ENCODE results near the gene PON2.

PON2 gene

GRCh38 chr7:95476904-95477594 is 42.2 kb upstream of the PON2 start:
- peak; percentile 63 for DNase-seq
- Mint-ChIP-seq H3K4me3 (peak overlapping the region; percentile 44), H3K36me3 (ENCODE audit: low read depth) (no peaks in the 10 kb centered on the region), H3K27ac (peak overlapping the region; percentile 97), H3K9me3 (no peaks in the 10 kb centered on the region), H3K4me1 (peaks cover 88% of the 10 kb centered on the region), H3K27me3 (ENCODE audit: low read depth, poor library complexity) (no peaks in the 10 kb centered on the region)
- TF ChIP-seq CTCF (IDR thresholded peaks at IDR 0.05): peak; percentile 79

GRCh38 chr7:95476072-95476847 is 41.4 kb upstream of the PON2 start:
- peak overlapping the region; percentile 44 for H3K4me3 Mint-ChIP-seq
- DNase-seq: peak; percentile 7
- H3K9me3 Mint-ChIP-seq: no peaks in the 10 kb centered on the region
- H3K27ac Mint-ChIP-seq: peak overlapping the region; percentile 97
- no peaks in the 10 kb centered on the region for H3K27me3 Mint-ChIP-seq (ENCODE audit: low read depth, poor library complexity)
- H3K36me3 Mint-ChIP-seq (ENCODE audit: low read depth): no peaks in the 10 kb centered on the region
- peaks cover 88% of the 10 kb centered on the region for H3K4me1 Mint-ChIP-seq
- no peak for TF ChIP-seq CTCF (IDR thresholded peaks at IDR 0.05)

- no peaks in the 10 kb centered on the region for H3K27me3 Mint-ChIP-seq (ENCODE audit: low read depth, poor library complexity)
- peak overlapping the region; percentile 95 for H3K27ac Mint-ChIP-seq
- no peaks in the 10 kb centered on the region for H3K9me3 Mint-ChIP-seq
- peaks cover 84% of the 10 kb centered on the region for H3K4me1 Mint-ChIP-seq
- no peak for TF ChIP-seq CTCF (IDR thresholded peaks at IDR 0.05)
- no peaks in the 10 kb centered on the region for H3K36me3 Mint-ChIP-seq (ENCODE audit: low read depth)
- H3K4me3 Mint-ChIP-seq: peak overlapping the region; percentile 15
- peak; percentile 8 for DNase-seq
Measured at GRCh38 chr7:95473276-95473985, 38.6 kb upstream of the PON2 start.

GRCh38 chr7:95472581-95473161 is 37.8 kb upstream of the PON2 start:
- peak overlapping the region; percentile 15 for H3K4me3 Mint-ChIP-seq
- H3K27me3 Mint-ChIP-seq (ENCODE audit: low read depth, poor library complexity): no peaks in the 10 kb centered on the region
- H3K9me3 Mint-ChIP-seq: no peaks in the 10 kb centered on the region
- peak overlapping the region; percentile 95 for H3K27ac Mint-ChIP-seq
- no peaks in the 10 kb centered on the region for H3K36me3 Mint-ChIP-seq (ENCODE audit: low read depth)
- peak; percentile 7 for DNase-seq
- TF ChIP-seq CTCF (IDR thresholded peaks at IDR 0.05): no peak
- H3K4me1 Mint-ChIP-seq: peaks cover 80% of the 10 kb centered on the region

- H3K4me3 Mint-ChIP-seq: no peak overlapping the region
- no peak overlapping the region for H3K27ac Mint-ChIP-seq
- no peaks in the 10 kb centered on the region for H3K36me3 Mint-ChIP-seq (ENCODE audit: low read depth)
- no peak for DNase-seq
- no peak for TF ChIP-seq CTCF (IDR thresholded peaks at IDR 0.05)
- no peaks in the 10 kb centered on the region for H3K27me3 Mint-ChIP-seq (ENCODE audit: low read depth, poor library complexity)
- peaks cover 64% of the 10 kb centered on the region for H3K4me1 Mint-ChIP-seq
- peaks cover 5% of the 10 kb centered on the region for H3K9me3 Mint-ChIP-seq
Measured at GRCh38 chr7:95471071-95471470, 36.2 kb upstream of the PON2 start.

Data from nephron progenitor cell (in vitro differentiated cells).